Lower leg skin (tissue), 4 donors: Measurements from ENCODE around the gene HDAC4. TPM values are rescaled to one million over a fixed set of nuclear protein-coding genes. Genes with fewer than 3 reads are reported as not detected.

Experiments
- DNase-seq, 2 donors: peaks; one replicate each; pipeline ENCODE4 v3.0.0-alpha.2; 2019; ENCODE audit warnings: low spot score in 2 of 2
- H3K4me3 ChIP-seq: fragments of 200-600 bp; sonication (generic); 2 replicates; pipeline ENCODE4 v1.5.1; 2017; ENCODE audit warnings: mild to moderate bottlenecking, low read depth; ENCODE audit not compliant: poor library complexity, severe bottlenecking
- CTCF ChIP-seq, 3 donors: fragments of 450-650 bp; IDR thresholded peaks; one replicate each; pipeline ENCODE4 v1.5.1; 2016; ENCODE audit warnings: antibody characterized with exemption in 3 of 3, mild to moderate bottlenecking in 3 of 3, moderate library complexity in 2 of 3
- POLR2A ChIP-seq, 2 donors: fragments of 450-650 bp; IDR thresholded peaks; one replicate each; pipeline ENCODE4 v1.6.1; 2016 to 2017; ENCODE audit warnings: antibody characterized with exemption in 2 of 2, mild to moderate bottlenecking in 1 of 2, moderate library complexity in 1 of 2
- WGBS, 2 donors: methylation state at CpG; one replicate each; pipeline ENCODE4 v1.1.5; 2018; 5-methylcytosine and 5-hydroxymethylcytosine counted together
- intact Hi-C: fragments of 100-400 bp; cut with DNase I; formaldehyde crosslinking; loops from one replicate; pipeline ENCODE4 v1.15.0; 2023; ENCODE audit warnings: low total_unique reads
- total RNA-seq, 4 donors: library from RNA; depleted of rRNA; stranded (reverse); fragments of >200 nt; gene quantifications; one replicate each; pipeline ENCODE4 v1.1.0, GENCODE V29; 2016

Gene HDAC4
- total RNA-seq, 4 donors from 2014 or later, result 27.4 to 85.5 (median 57.9) TPM

GRCh38 chr2:239162141-239162821 lies 238.5 kb downstream of the HDAC4 start:
- no peak overlapping the region for H3K4me3 ChIP-seq
- no peak for TF ChIP-seq POLR2A (IDR thresholded peaks at IDR 0.05)
- no peak for TF ChIP-seq CTCF (IDR thresholded peaks at IDR 0.05)
- peak in 1 of 2 donors; percentile 64 for DNase-seq
- 92 to 96% methylated on average over 23 of the region's 23 CpGs for WGBS, 2 donors
- intact Hi-C loops, result no loop called here

- DNase-seq, result peak in 1 of 2 donors; percentile 79
- no peak overlapping the region for H3K4me3 ChIP-seq
- TF ChIP-seq POLR2A (IDR thresholded peaks at IDR 0.05), result no peak
- TF ChIP-seq CTCF (IDR thresholded peaks at IDR 0.05), result no peak
- 92 to 96% methylated on average over 14 of the region's 14 CpGs for WGBS, 2 donors
- intact Hi-C loops, result no loop called here
Observed at GRCh38 chr2:239161711-239162140, 239.1 kb downstream of the HDAC4 start.

GRCh38 chr2:239160226-239161143 lies 240.3 kb downstream of the HDAC4 start:
- DNase-seq, result peak in 1 of 2 donors; percentile 52
- TF ChIP-seq POLR2A (IDR thresholded peaks at IDR 0.05) (no peak), CTCF (IDR thresholded peaks at IDR 0.05) (no peak)
- 96 to 97% methylated on average over 32 of the region's 32 CpGs for whole genome bisulfite sequencing, 2 donors
- intact Hi-C loops, result no loop called here
- H3K4me3 ChIP-seq, result no peak overlapping the region

- peak in 1 of 2 donors; percentile 81 for DNase-seq
- WGBS, 2 donors, result 91 to 94% methylated on average over 9 of the region's 9 CpGs
- H3K4me3 ChIP-seq, result no peak overlapping the region
- intact Hi-C loops, result no loop called here
- TF ChIP-seq CTCF (IDR thresholded peaks at IDR 0.05) (no peak), POLR2A (IDR thresholded peaks at IDR 0.05) (no peak)
Observed at GRCh38 chr2:239159476-239159911, 241.3 kb downstream of the HDAC4 start.

GRCh38 chr2:239158641-239159475 lies 242.0 kb downstream of the HDAC4 start:
- intact Hi-C loops, result no loop called here
- peak in 1 of 2 donors; percentile 78 for DNase-seq

More at GRCh38 chr2:239158641-239159475, 242.0 kb downstream of the HDAC4 start:
- TF ChIP-seq POLR2A (IDR thresholded peaks at IDR 0.05), result no peak
- TF ChIP-seq CTCF (IDR thresholded peaks at IDR 0.05), result no peak
- 93 to 96% methylated on average over 29 of the region's 29 CpGs for WGBS, 2 donors
- H3K4me3 ChIP-seq, result no peak overlapping the region
